HG03439 (cell line): ENCODE measurements around the gene SCAP.
"Not testable (repeated sequence)": the region's sequence is repeated elsewhere in the genome, so short reads cannot be mapped to it uniquely, and the experiment has no call there.

ENCODE experiments used
- ATAC-seq: cut with Tn5 transposase; IDR thresholded peaks from one replicate; pipeline ENCODE4 v1.9.1; 2021; ENCODE audit warnings: mild to moderate bottlenecking, moderate library complexity; ENCODE audit not compliant: unreplicated experiment

Gene SCAP

GRCh38 chr3:47370887-47371697, 104.6 kb downstream of the SCAP start:
- no peak for ATAC-seq

GRCh38 chr3:47370020-47370419, 105.7 kb downstream of the SCAP start:
- ATAC-seq = not testable (repeated sequence)

GRCh38 chr3:47367631-47368030, 108.1 kb downstream of the SCAP start:
- ATAC-seq = no peak

GRCh38 chr3:47366833-47367232, 108.9 kb downstream of the SCAP start:
- no peak for ATAC-seq

GRCh38 chr3:47365213-47366153, 110.3 kb downstream of the SCAP start:
- no peak for ATAC-seq
